ENCODE data around the gene APBA1.
"Not testable (repeated sequence)": the region's sequence is repeated elsewhere in the genome, so short reads cannot be mapped to it uniquely, and the experiment has no call there.

The APBA1 gene

GRCh38 chr9:69603656-69604055 is 68.5 kb downstream of the APBA1 start:
- FAIRE-seq: no peak

GRCh38 chr9:69602773-69603172 is 69.4 kb downstream of the APBA1 start:
- no peak for FAIRE-seq

- no peak for FAIRE-seq
Observed at GRCh38 chr9:69601698-69602097, 70.5 kb downstream of the APBA1 start.

- FAIRE-seq: peak; percentile 32
Observed at GRCh38 chr9:69600314-69601047, 71.7 kb downstream of the APBA1 start.

- FAIRE-seq: no peak
Observed at GRCh38 chr9:69599232-69599971, 72.8 kb downstream of the APBA1 start.

GRCh38 chr9:69596906-69597305 is 75.3 kb downstream of the APBA1 start:
- not testable (repeated sequence) for FAIRE-seq

- no peak for FAIRE-seq
Observed at GRCh38 chr9:69594180-69594579, 78.0 kb downstream of the APBA1 start.

GRCh38 chr9:69593756-69594155 is 78.4 kb downstream of the APBA1 start:
- FAIRE-seq: no peak

- FAIRE-seq: no peak
Observed at GRCh38 chr9:69593301-69593700, 78.9 kb downstream of the APBA1 start.

- FAIRE-seq: no peak
Observed at GRCh38 chr9:69590266-69590665, 81.9 kb downstream of the APBA1 start.

- FAIRE-seq: no peak
Observed at GRCh38 chr9:69589156-69589555, 83.0 kb downstream of the APBA1 start.

GRCh38 chr9:69585571-69585970 is 86.6 kb downstream of the APBA1 start:
- FAIRE-seq: no peak

- no peak for FAIRE-seq
Observed at GRCh38 chr9:69584759-69585158, 87.4 kb downstream of the APBA1 start.

GRCh38 chr9:69583645-69584234 is 88.4 kb downstream of the APBA1 start:
- FAIRE-seq: no peak

- no peak for FAIRE-seq
Observed at GRCh38 chr9:69582544-69583297, 89.5 kb downstream of the APBA1 start.

GRCh38 chr9:69582018-69582417 is 90.2 kb downstream of the APBA1 start:
- FAIRE-seq: no peak

GRCh38 chr9:69580582-69581214 is 91.5 kb downstream of the APBA1 start:
- no peak for FAIRE-seq

GRCh38 chr9:69579760-69580581 is 92.2 kb downstream of the APBA1 start:
- FAIRE-seq: no peak

- FAIRE-seq: no peak
Observed at GRCh38 chr9:69579032-69579758, 93.0 kb downstream of the APBA1 start.

GRCh38 chr9:69578026-69578425 is 94.1 kb downstream of the APBA1 start:
- FAIRE-seq: no peak

- no peak for FAIRE-seq
Observed at GRCh38 chr9:69577123-69577522, 95.0 kb downstream of the APBA1 start.

All from A204.1 (cell line).